HepG2 (cell line): ENCODE measurements around the gene DSTN. TPM values are rescaled to one million over a fixed set of nuclear protein-coding genes. Genes with fewer than 3 reads are reported as not detected.
A peak's percentile ranks its signal among the peaks of the same experiment; 100 is the strongest.

ENCODE experiments used
- ATAC-seq: fragments of 200-7000 bp; cut with Tn5 transposase; 3 replicates; pipeline ENCODE4 v1.9.1; 2020; ENCODE audit warnings: mild to moderate bottlenecking, moderate library complexity
- BruUV-seq: library from RNA; stranded (reverse); fragments of 400-500 nt; replicated peaks from 2 replicates; lab custom pipeline; 2021; lab: Mats Ljungman, UMichigan
- CTCF ChIA-PET: fragments of 300-600 bp; formaldehyde crosslinking; extraction: SDS; loops from one replicate; lab custom pipeline; 2021; ENCODE audit warnings: low total read pairs, inconsistent platforms, low intra/inter-chr PET ratio; lab: Yijun Ruan, JAX
- POLR2A ChIA-PET: fragments of 350-600 bp; sonication (Branson Sonifier 250); formaldehyde crosslinking; loops from one replicate; lab custom pipeline; 2020; ENCODE audit warnings: antibody characterized with exemption, inconsistent platforms; lab: Yijun Ruan, JAX
- DNase-seq: peaks from one replicate; pipeline ENCODE4 v3.0.0-alpha.2; 2015; ENCODE audit warnings: low spot score
- FAIRE-seq: peaks from 3 replicates; lab custom pipeline; 2011; peaks lifted over from hg19 to GRCh38; lab: Jason Lieb, UNC
- H2AFZ ChIP-seq: one replicate; pipeline ENCODE4 v1.6.1; 2011; ENCODE audit warnings: low read length, inconsistent platforms
- H3K27ac ChIP-seq: fragments of 300-600 bp; 3 replicates; pipeline ENCODE4 v1.8.0; 2011; ENCODE audit warnings: mixed run types, mild to moderate bottlenecking, mixed read lengths, low read length, inconsistent platforms; ENCODE audit not compliant: insufficient read depth; ENCODE audit errors: extremely low read length
- H3K27me3 ChIP-seq, 2 experiments: fragments of 200-600 bp in 1 of 2; 2 replicates in 1 of 2; 3 replicates in 1 of 2; pipeline versions ENCODE4 v1.6.0 to v1.8.0; 2011; ENCODE audit warnings: low read length in 2 of 2, mild to moderate bottlenecking in 2 of 2, moderate library complexity in 2 of 2, inconsistent platforms in 1 of 2; ENCODE audit not compliant: insufficient read depth in 2 of 2, control insufficient read depth in 1 of 2
- H3K36me3 ChIP-seq, 2 experiments: fragments of 200-600 bp in 1 of 2; replicated peaks in 1 of 2; 2 replicates in 1 of 2; 3 replicates in 1 of 2; pipeline versions ENCODE4 v1.5.1 to v1.8.0; 2011; ENCODE audit warnings: low read length in 2 of 2, inconsistent platforms in 1 of 2; ENCODE audit not compliant: insufficient read depth in 2 of 2, control insufficient read depth in 1 of 2
- H3K4me1 ChIP-seq: 2 replicates; pipeline ENCODE4 v1.5.1; 2012; ENCODE audit warnings: low read length, inconsistent platforms; ENCODE audit not compliant: insufficient read depth
- H3K4me2 ChIP-seq: 2 replicates; pipeline ENCODE4 v1.6.0; 2011; ENCODE audit warnings: low read depth, low read length, inconsistent platforms
- H3K4me3 ChIP-seq, 3 experiments: fragments of 200-600 bp in 1 of 3; sonication (generic), shearing (Covaris generic) in 1 of 3; replicated peaks in 1 of 3; 2 replicates each; pipeline ENCODE4 v1.5.1; 2011 to 2016; ENCODE audit warnings: low read length in 3 of 3, inconsistent platforms in 2 of 3, low read depth in 2 of 3, mild to moderate bottlenecking in 2 of 3, control low read depth in 1 of 3, mixed read lengths in 1 of 3; ENCODE audit not compliant: insufficient read depth in 1 of 3
- H3K79me2 ChIP-seq: one replicate; pipeline ENCODE4 v1.6.1; 2011; ENCODE audit warnings: low read length, inconsistent platforms; ENCODE audit not compliant: insufficient read depth
- H3K9ac ChIP-seq: 2 replicates; pipeline ENCODE4 v1.6.0; 2011; ENCODE audit warnings: mild to moderate bottlenecking, low read depth, low read length, inconsistent platforms; ENCODE audit not compliant: insufficient read depth
- H3K9me3 ChIP-seq: 2 replicates; pipeline ENCODE4 v1.5.1; 2012; ENCODE audit warnings: mild to moderate bottlenecking, low read length
- H4K20me1 ChIP-seq: 2 replicates; pipeline ENCODE4 v1.6.0; 2011; ENCODE audit warnings: inconsistent platforms, mild to moderate bottlenecking, low read length, moderate library complexity; ENCODE audit not compliant: insufficient read depth
- NFIB ChIP-seq: sonication (generic); formaldehyde crosslinking; IDR thresholded peaks from 2 replicates; pipeline ENCODE4 v1.9.0; 2021; ENCODE audit warnings: missing genetic modification reagents, mild to moderate bottlenecking, borderline replicate concordance
- NR2F2 ChIP-seq: IDR thresholded peaks from 2 replicates; pipeline ENCODE4 v1.6.1; 2012; ENCODE audit warnings: low read depth, inconsistent platforms, borderline replicate concordance
- PHF20 ChIP-seq: sonication (generic); formaldehyde crosslinking; IDR thresholded peaks from 2 replicates; pipeline ENCODE4 v1.5.0; 2020; ENCODE audit warnings: mild to moderate bottlenecking, missing genetic modification reagents
- POLR2AphosphoS5 ChIP-seq: IDR thresholded peaks from 2 replicates; pipeline ENCODE4 v1.6.1; 2012; ENCODE audit warnings: low read depth, low read length
- POLR2G ChIP-seq: fragments of 200-400 bp; formaldehyde crosslinking; IDR thresholded peaks from 2 replicates; pipeline ENCODE4 v1.6.1; 2018; ENCODE audit warnings: mild to moderate bottlenecking, low read depth, low read length, moderate library complexity
- RBM22 ChIP-seq: fragments of 200-400 bp; formaldehyde crosslinking; optimal IDR thresholded peaks from 2 replicates; pipeline ENCODE3; 2017; ENCODE audit warnings: mild to moderate bottlenecking, low read length, moderate library complexity
- RBM39 ChIP-seq: fragments of 200-400 bp; formaldehyde crosslinking; IDR thresholded peaks from one replicate; pipeline ENCODE4 v1.6.1; 2018; ENCODE audit warnings: antibody characterized with exemption, mild to moderate bottlenecking, low read depth, low read length; ENCODE audit not compliant: poor library complexity, severe bottlenecking
- RXRA ChIP-seq: sonication (generic); formaldehyde crosslinking; IDR thresholded peaks from 2 replicates; pipeline ENCODE4 v1.5.1; 2020; ENCODE audit warnings: missing genetic modification reagents
- SRSF9 ChIP-seq: fragments of 200-400 bp; formaldehyde crosslinking; IDR thresholded peaks from 2 replicates; pipeline ENCODE4 v1.6.1; 2018; ENCODE audit warnings: borderline replicate concordance, mild to moderate bottlenecking, low read depth, low read length; ENCODE audit not compliant: insufficient read depth, poor library complexity, severe bottlenecking
- ZNF33B ChIP-seq: sonication (generic); formaldehyde crosslinking; IDR thresholded peaks from 2 replicates; pipeline ENCODE4 v1.5.1; 2020; ENCODE audit warnings: mild to moderate bottlenecking, missing genetic modification reagents
- ZNF501 ChIP-seq: sonication (generic); formaldehyde crosslinking; IDR thresholded peaks from 2 replicates; pipeline ENCODE4 v1.5.1; 2020; ENCODE audit warnings: mild to moderate bottlenecking, moderate library complexity, missing genetic modification reagents
- ZNF598 ChIP-seq: sonication (generic); formaldehyde crosslinking; IDR thresholded peaks from 2 replicates; pipeline ENCODE4 v1.5.1; 2020; ENCODE audit warnings: mild to moderate bottlenecking, missing genetic modification reagents, borderline replicate concordance
- WGBS: methylation state at CpG from one replicate; pipeline ENCODE4 v1.1.6; 2017; ENCODE audit warnings: low lambda C conversion rate; 5-methylcytosine and 5-hydroxymethylcytosine counted together
- in situ Hi-C: cut with HindIII; loops from 2 replicates; pipeline ENCODE4 v1.10.0; 2017; ENCODE audit warnings: low pct_unique_long_range_greater_than_20kb; ENCODE audit not compliant: extremely low pct_ligation_motif_present
- intact Hi-C: fragments of 100-400 bp; cut with micrococcal nuclease; formaldehyde crosslinking; loops from one replicate; pipeline ENCODE4 v1.10.0; 2022; ENCODE audit not compliant: unreplicated experiment
- polyA plus RNA-seq, 8 experiments: library from polyadenylated mRNA; depleted of rRNA in 3 of 8; stranded (reverse) in 7 of 8; unstranded in 1 of 8; fragments of >200 nt; fragmentation: Illumina TruSeq in 4 of 8; extraction: Trizol in 4 of 8; gene quantifications; 2 replicates each; pipeline versions ENCODE4 v1.2.1 to v1.2.3, GENCODE V29; 2011 to 2016; ENCODE audit warnings: low read depth in 4 of 8, missing spikeins in 1 of 8, mixed read lengths in 1 of 8; ENCODE audit not compliant: insufficient read depth in 1 of 8
- total RNA-seq, 5 experiments: library from RNA; depleted of rRNA; stranded (reverse); fragments of >200 nt; fragmentation: Illumina TruSeq; extraction: Trizol; gene quantifications; 2 replicates each; pipeline ENCODE4 v1.2.3, GENCODE V29; 2016; ENCODE audit warnings: low read depth in 1 of 5
- TF ChIP-seq, protein P1 (sequence below): sonication (generic); formaldehyde crosslinking; IDR thresholded peaks from 2 replicates; pipeline ENCODE4 v1.5.1; 2020; ENCODE audit warnings: mild to moderate bottlenecking, missing genetic modification reagents, moderate library complexity
- TF ChIP-seq, protein P2 (sequence below): sonication (generic); formaldehyde crosslinking; IDR thresholded peaks from 2 replicates; pipeline ENCODE4 v1.4.0; 2020; ENCODE audit warnings: missing genetic modification reagents

DSTN gene
- total and polyA plus RNA-seq, 2 of the 13 experiments (the other 11 are each of a cell fraction or from before 2014, with no cell fraction given) = 27.6 to 106 TPM

DNA sequence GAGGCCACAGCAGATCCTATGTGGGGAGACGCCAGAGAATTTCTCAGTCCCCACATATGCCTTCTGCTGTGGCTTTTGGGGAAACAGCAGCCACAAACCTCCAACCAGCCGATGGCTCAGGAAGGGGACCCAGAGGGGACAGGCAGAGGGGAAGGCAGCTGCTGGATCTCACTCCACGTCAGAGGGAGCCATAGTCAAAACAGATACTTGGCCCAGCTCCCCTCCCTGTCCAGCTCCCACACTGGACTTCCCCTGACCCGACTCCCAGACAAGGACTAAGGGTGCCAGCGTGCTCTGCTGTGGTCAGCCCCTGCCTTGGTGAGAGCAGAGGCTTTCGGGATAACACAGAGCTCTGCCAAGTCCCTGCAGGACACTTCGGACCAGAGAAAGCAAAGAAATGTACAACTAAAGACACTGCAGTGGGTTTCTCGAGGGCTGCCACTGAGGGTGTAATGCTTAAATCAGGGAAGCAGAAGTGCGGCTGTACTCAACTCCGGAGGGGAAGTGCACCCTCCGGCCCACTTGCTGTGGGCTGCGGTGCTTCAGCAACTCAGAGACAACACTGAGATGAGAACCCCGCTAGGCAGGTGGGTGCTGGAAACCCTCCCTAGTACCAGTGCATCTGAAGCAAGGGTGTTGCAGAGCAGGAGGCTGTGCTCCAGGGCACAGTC is 64.9 kb downstream of the DSTN start (continued):
- TF ChIP-seq POLR2AphosphoS5 (0 out of 2 replicates have a peak, but pooled peaks have one; percentile 7), ZNF598 (CRISPR knock-in tag) (0 out of 2 replicates have a peak, but pooled peaks have one; percentile 36), RBM22 (peak; percentile 13)

DNA sequence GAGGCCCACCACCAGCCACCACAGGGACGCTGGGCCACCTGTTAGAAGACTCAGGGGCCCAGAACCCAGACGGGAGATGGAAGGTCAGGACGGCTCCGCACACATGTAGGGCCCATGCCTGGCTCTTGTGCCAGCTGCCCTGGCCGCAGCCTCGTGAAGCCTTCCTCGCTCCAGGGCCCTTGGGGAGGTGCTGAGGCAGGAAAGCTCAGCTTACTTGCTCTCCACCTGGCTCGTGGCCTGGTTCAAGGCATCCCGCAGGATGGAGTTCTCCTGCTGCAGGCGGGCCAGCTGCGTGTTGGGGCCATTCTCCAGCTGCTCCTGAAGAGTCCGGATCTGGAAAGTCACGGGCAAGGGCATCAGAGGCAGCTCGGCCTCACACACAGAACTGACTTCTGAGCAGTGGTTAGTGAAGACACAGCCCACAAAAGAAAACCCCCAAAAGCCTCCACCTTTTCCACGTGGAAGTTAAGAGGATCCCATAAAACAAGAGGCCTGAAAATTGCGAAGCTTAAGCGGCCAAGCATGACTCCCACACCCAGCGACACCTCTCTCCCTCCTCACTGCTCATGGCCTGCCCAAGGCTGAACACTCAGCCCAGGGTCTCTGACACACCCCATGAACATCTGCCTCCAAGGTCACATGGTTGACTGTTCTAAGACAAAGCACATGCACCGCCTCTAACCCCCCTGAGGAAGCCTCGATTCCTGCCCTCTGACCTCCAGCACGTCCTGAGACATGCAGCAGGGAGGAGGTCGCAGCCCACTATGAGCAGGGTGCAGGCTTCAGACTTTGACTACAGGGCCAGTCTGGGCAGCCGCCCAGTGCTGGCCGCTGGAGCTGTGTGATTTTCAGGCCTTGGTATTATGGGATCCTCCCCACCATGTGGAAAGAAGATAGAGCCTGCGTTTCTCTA is 65.7 kb downstream of the DSTN start:
- BruUV-seq = no TSS peak
- FAIRE-seq (no peak), DNase-seq (no peak), ATAC-seq (peak; percentile 2; the same call in 2 of the 3 replicates)
- ChIA-PET POLR2A (no interaction called here), CTCF (no interaction called here)
- Histone ChIP-seq H3K9me3 (no peaks in the 10 kb centered on the region), H2AFZ (no peak overlapping the region), H3K4me3 (no peak overlapping the region), H3K27me3 (no peaks in the 10 kb centered on the region), H3K79me2 (peaks cover 7% of the 10 kb centered on the region), H3K9ac (no peak overlapping the region), H3K4me1 (peaks cover 11% of the 10 kb centered on the region), H3K36me3 (peaks cover 90 to 98% of the 10 kb centered on the region in 2 experiments), H4K20me1 (peaks cover 28% of the 10 kb centered on the region; the same call in 1 of the 2 replicates), H3K27ac (no peak overlapping the region), H3K4me2 (no peak overlapping the region)
- intact Hi-C loops (no loop called here), in situ Hi-C loops (no loop called here)
- whole genome bisulfite sequencing = 96% methylated on average over 19 of the region's 25 CpGs
- TF ChIP-seq PHF20 (CRISPR knock-in tag) (no peak), ZNF501 (CRISPR knock-in tag) (0 out of 2 replicates have a peak, but pooled peaks have one; percentile 19), ZNF33B (no peak), NR2F2 (no peak), SRSF9 (no peak), POLR2G (peak; percentile 49), RBM39 (peak; percentile 39), RBM22 (peak; percentile 91), RXRA (CRISPR knock-in tag) (peak; percentile 14; the same call in 1 of the 2 replicates), NFIB (CRISPR knock-in tag) (0 out of 2 replicates have a peak, but pooled peaks have one; percentile 57)
- TF ChIP-seq, protein P1, sequence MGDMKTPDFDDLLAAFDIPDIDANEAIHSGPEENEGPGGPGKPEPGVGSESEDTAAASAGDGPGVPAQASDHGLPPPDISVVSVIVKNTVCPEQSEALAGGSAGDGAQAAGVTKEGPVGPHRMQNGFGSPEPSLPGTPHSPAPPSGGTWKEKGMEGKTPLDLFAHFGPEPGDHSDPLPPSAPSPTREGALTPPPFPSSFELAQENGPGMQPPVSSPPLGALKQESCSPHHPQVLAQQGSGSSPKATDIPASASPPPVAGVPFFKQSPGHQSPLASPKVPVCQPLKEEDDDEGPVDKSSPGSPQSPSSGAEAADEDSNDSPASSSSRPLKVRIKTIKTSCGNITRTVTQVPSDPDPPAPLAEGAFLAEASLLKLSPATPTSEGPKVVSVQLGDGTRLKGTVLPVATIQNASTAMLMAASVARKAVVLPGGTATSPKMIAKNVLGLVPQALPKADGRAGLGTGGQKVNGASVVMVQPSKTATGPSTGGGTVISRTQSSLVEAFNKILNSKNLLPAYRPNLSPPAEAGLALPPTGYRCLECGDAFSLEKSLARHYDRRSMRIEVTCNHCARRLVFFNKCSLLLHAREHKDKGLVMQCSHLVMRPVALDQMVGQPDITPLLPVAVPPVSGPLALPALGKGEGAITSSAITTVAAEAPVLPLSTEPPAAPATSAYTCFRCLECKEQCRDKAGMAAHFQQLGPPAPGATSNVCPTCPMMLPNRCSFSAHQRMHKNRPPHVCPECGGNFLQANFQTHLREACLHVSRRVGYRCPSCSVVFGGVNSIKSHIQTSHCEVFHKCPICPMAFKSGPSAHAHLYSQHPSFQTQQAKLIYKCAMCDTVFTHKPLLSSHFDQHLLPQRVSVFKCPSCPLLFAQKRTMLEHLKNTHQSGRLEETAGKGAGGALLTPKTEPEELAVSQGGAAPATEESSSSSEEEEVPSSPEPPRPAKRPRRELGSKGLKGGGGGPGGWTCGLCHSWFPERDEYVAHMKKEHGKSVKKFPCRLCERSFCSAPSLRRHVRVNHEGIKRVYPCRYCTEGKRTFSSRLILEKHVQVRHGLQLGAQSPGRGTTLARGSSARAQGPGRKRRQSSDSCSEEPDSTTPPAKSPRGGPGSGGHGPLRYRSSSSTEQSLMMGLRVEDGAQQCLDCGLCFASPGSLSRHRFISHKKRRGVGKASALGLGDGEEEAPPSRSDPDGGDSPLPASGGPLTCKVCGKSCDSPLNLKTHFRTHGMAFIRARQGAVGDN (CRISPR knock-in tag) = 0 out of 2 replicates have a peak, but pooled peaks have one; percentile 10
- TF ChIP-seq, protein P2, sequence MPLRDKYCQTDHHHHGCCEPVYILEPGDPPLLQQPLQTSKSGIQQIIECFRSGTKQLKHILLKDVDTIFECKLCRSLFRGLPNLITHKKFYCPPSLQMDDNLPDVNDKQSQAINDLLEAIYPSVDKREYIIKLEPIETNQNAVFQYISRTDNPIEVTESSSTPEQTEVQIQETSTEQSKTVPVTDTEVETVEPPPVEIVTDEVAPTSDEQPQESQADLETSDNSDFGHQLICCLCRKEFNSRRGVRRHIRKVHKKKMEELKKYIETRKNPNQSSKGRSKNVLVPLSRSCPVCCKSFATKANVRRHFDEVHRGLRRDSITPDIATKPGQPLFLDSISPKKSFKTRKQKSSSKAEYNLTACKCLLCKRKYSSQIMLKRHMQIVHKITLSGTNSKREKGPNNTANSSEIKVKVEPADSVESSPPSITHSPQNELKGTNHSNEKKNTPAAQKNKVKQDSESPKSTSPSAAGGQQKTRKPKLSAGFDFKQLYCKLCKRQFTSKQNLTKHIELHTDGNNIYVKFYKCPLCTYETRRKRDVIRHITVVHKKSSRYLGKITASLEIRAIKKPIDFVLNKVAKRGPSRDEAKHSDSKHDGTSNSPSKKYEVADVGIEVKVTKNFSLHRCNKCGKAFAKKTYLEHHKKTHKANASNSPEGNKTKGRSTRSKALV (CRISPR knock-in tag) = no peak
